ENCODE data around the gene TCEAL4. TPM values are rescaled to one million over a fixed set of nuclear protein-coding genes. Genes with fewer than 3 reads are reported as not detected.
A peak's percentile ranks its signal among the peaks of the same experiment; 100 is the strongest.

TCEAL4 gene
- total and polyA plus RNA-seq, 2 donors (not counting 1 experiment from before 2014, with no cell fraction given), result 63.6 to 75.7 TPM

GRCh38 chrX:103624111-103624510 is 38.8 kb downstream of the TCEAL4 start:
- TF ChIP-seq EZH2 (IDR thresholded peaks at IDR 0.05; ENCODE audit: low read length, missing control alignments), result no peak
- TF ChIP-seq CTCF (conservative IDR thresholded peaks at IDR 0.05 in 1 of 2, IDR thresholded peaks at IDR 0.05 in 1 of 2; ENCODE audit: low read depth in 1 of 2, low read length in 2 of 2), result no peak
- Histone ChIP-seq H3K27me3 (ENCODE audit: control insufficient read depth, insufficient read depth, low read length) (no peaks in the 10 kb centered on the region), H2AFZ (ENCODE audit: low read length) (no peak overlapping the region), H3K36me3 (ENCODE audit: control insufficient read depth, insufficient read depth, low read length) (no peaks in the 10 kb centered on the region), H3K79me2 (ENCODE audit: control insufficient read depth, insufficient read depth, low read length) (peaks cover 2% of the 10 kb centered on the region), H4K20me1 (ENCODE audit: control insufficient read depth, extremely low read depth, insufficient read depth, low read length) (no peaks in the 10 kb centered on the region), H3K9ac (ENCODE audit: insufficient read depth, low read length) (no peak overlapping the region), H3K9me3 (ENCODE audit: control insufficient read depth, insufficient read depth, low read depth, low read length) (no peaks in the 10 kb centered on the region), H3K4me1 (ENCODE audit: control insufficient read depth, extremely low read depth, insufficient read depth, low read length) (no peaks in the 10 kb centered on the region), H3K4me2 (ENCODE audit: extremely low read depth, insufficient read depth, low read length) (no peak overlapping the region), H3K27ac (ENCODE audit: insufficient read depth, low read length) (no peak overlapping the region), H3K4me3 (replicated peaks in 1 of 4; ENCODE audit: control extremely low read depth in 1 of 4, insufficient read depth in 1 of 4, low read depth in 3 of 4, low read length in 4 of 4) (no peak overlapping the region)
- DNase-seq (ENCODE audit: low read depth in 2 of 2), result no peak

- Histone ChIP-seq H3K27ac (ENCODE audit: insufficient read depth, low read length) (no peak overlapping the region), H3K4me3 (replicated peaks in 1 of 4; ENCODE audit: control extremely low read depth in 1 of 4, insufficient read depth in 1 of 4, low read depth in 3 of 4, low read length in 4 of 4) (no peak overlapping the region), H3K4me2 (ENCODE audit: extremely low read depth, insufficient read depth, low read length) (no peak overlapping the region), H3K9me3 (ENCODE audit: control insufficient read depth, insufficient read depth, low read depth, low read length) (no peaks in the 10 kb centered on the region), H3K79me2 (ENCODE audit: control insufficient read depth, insufficient read depth, low read length) (peaks cover 2% of the 10 kb centered on the region), H3K9ac (ENCODE audit: insufficient read depth, low read length) (no peak overlapping the region), H2AFZ (ENCODE audit: low read length) (no peak overlapping the region), H3K27me3 (ENCODE audit: control insufficient read depth, insufficient read depth, low read length) (no peaks in the 10 kb centered on the region), H4K20me1 (ENCODE audit: control insufficient read depth, extremely low read depth, insufficient read depth, low read length) (no peaks in the 10 kb centered on the region), H3K36me3 (ENCODE audit: control insufficient read depth, insufficient read depth, low read length) (no peaks in the 10 kb centered on the region), H3K4me1 (ENCODE audit: control insufficient read depth, extremely low read depth, insufficient read depth, low read length) (no peaks in the 10 kb centered on the region)
- peak in 1 of 2 donors; percentile 41 for DNase-seq (ENCODE audit: low read depth in 2 of 2)
- TF ChIP-seq EZH2 (IDR thresholded peaks at IDR 0.05; ENCODE audit: low read length, missing control alignments), result no peak
- TF ChIP-seq CTCF (conservative IDR thresholded peaks at IDR 0.05 in 1 of 2, IDR thresholded peaks at IDR 0.05 in 1 of 2; ENCODE audit: low read depth in 1 of 2, low read length in 2 of 2), result no peak
These were observed 41.5 kb downstream of the TCEAL4 start for GRCh38 chrX:103626855-103627254.

GRCh38 chrX:103628386-103629317 is 43.3 kb downstream of the TCEAL4 start, which contains the start of gene TCEAL1:
Gene TCEAL1, plus strand, starts transcription at chrX:103628975. Its CDS starts 942 bp downstream, at chrX:103629917.
- H3K27me3 ChIP-seq (ENCODE audit: control insufficient read depth, insufficient read depth, low read length), result no peaks in the 10 kb centered on the region
- TF ChIP-seq CTCF (conservative IDR thresholded peaks at IDR 0.05 in 1 of 2, IDR thresholded peaks at IDR 0.05 in 1 of 2; ENCODE audit: low read depth in 1 of 2, low read length in 2 of 2) (no peak), EZH2 (IDR thresholded peaks at IDR 0.05; ENCODE audit: low read length, missing control alignments) (no peak)
- no peaks in the 10 kb centered on the region for H3K9me3 ChIP-seq (ENCODE audit: control insufficient read depth, insufficient read depth, low read depth, low read length)
- H3K4me1 ChIP-seq (ENCODE audit: control insufficient read depth, extremely low read depth, insufficient read depth, low read length), result no peaks in the 10 kb centered on the region
- no peaks in the 10 kb centered on the region for H4K20me1 ChIP-seq (ENCODE audit: control insufficient read depth, extremely low read depth, insufficient read depth, low read length)
- DNase-seq (ENCODE audit: low read depth in 2 of 2), result peak; percentile 45 to 52
- peaks cover 2% of the 10 kb centered on the region for H3K79me2 ChIP-seq (ENCODE audit: control insufficient read depth, insufficient read depth, low read length)
- peak within 1 kb of the TSS; percentile 64 to 75 (median 71) for H3K4me3 ChIP-seq (replicated peaks in 1 of 4; ENCODE audit: control extremely low read depth in 1 of 4, insufficient read depth in 1 of 4, low read depth in 3 of 4, low read length in 4 of 4)
- peak within 1 kb of the TSS; percentile 65 for H3K9ac ChIP-seq (ENCODE audit: insufficient read depth, low read length)
- no peaks in the 10 kb centered on the region for H3K36me3 ChIP-seq (ENCODE audit: control insufficient read depth, insufficient read depth, low read length)
- H3K4me2 ChIP-seq (ENCODE audit: extremely low read depth, insufficient read depth, low read length), result peak within 1 kb of the TSS; percentile 89
- peak within 1 kb of the TSS; percentile 74 for H3K27ac ChIP-seq (ENCODE audit: insufficient read depth, low read length)
- peak within 1 kb of the TSS; percentile 91 for H2AFZ ChIP-seq (ENCODE audit: low read length)
